ENCODE measurements around the gene GRHL1.
A peak's percentile ranks its signal among the peaks of the same experiment; 100 is the strongest.
"Not testable (repeated sequence)": the region's sequence is repeated elsewhere in the genome, so short reads cannot be mapped to it uniquely, and the experiment has no call there.

GRHL1 gene

GRCh38 chr2:10028988-10029874 lies 77.7 kb downstream of the GRHL1 start:
- Mint-ChIP-seq H3K27ac (peak overlapping the region; percentile 93), H3K36me3 (no peaks in the 10 kb centered on the region), H3K9me3 (no peaks in the 10 kb centered on the region), H3K4me3 (peak overlapping the region; percentile 74), H3K4me1 (peaks cover 24% of the 10 kb centered on the region)
- ATAC-seq = peak; percentile 95
- DNase-seq (ENCODE audit: low spot score in 2 of 2) = peak; percentile 39 to 76

GRCh38 chr2:10029875-10030223 lies 78.4 kb downstream of the GRHL1 start:
- H3K4me1 Mint-ChIP-seq = peaks cover 30% of the 10 kb centered on the region
- H3K9me3 Mint-ChIP-seq = no peaks in the 10 kb centered on the region
- peak overlapping the region; percentile 74 for H3K4me3 Mint-ChIP-seq
- peak overlapping the region; percentile 93 for H3K27ac Mint-ChIP-seq
- H3K36me3 Mint-ChIP-seq = no peaks in the 10 kb centered on the region
- ATAC-seq = no peak
- DNase-seq (ENCODE audit: low spot score in 2 of 2) = no peak

- peaks cover 35% of the 10 kb centered on the region for H3K4me1 Mint-ChIP-seq
- no peaks in the 10 kb centered on the region for H3K36me3 Mint-ChIP-seq
- no peaks in the 10 kb centered on the region for H3K9me3 Mint-ChIP-seq
- ATAC-seq (no peak), DNase-seq (ENCODE audit: low spot score in 2 of 2) (no peak)
- H3K4me3 Mint-ChIP-seq = peak overlapping the region; percentile 74
- H3K27ac Mint-ChIP-seq = peak overlapping the region; percentile 93
These were observed 78.8 kb downstream of the GRHL1 start for GRCh38 chr2:10030311-10030736.

- H3K36me3 Mint-ChIP-seq; H3K4me3 Mint-ChIP-seq; DNase-seq (ENCODE audit: low spot score in 2 of 2); ATAC-seq; H3K9me3 Mint-ChIP-seq: not testable (repeated sequence)
- Mint-ChIP-seq H3K27ac (peak overlapping the region; percentile 93), H3K4me1 (peaks cover 40% of the 10 kb centered on the region)
These were observed 79.3 kb downstream of the GRHL1 start for GRCh38 chr2:10030798-10031197.

- H3K4me1 Mint-ChIP-seq = peaks cover 53% of the 10 kb centered on the region
- H3K4me3 Mint-ChIP-seq = no peak overlapping the region
- H3K27ac Mint-ChIP-seq = peak overlapping the region; percentile 29
- no peaks in the 10 kb centered on the region for H3K9me3 Mint-ChIP-seq
- DNase-seq (ENCODE audit: low spot score in 2 of 2) (no peak), ATAC-seq (no peak)
- H3K36me3 Mint-ChIP-seq = no peaks in the 10 kb centered on the region
These were observed 80.6 kb downstream of the GRHL1 start for GRCh38 chr2:10031886-10032745.

- Mint-ChIP-seq H3K4me3 (no peak overlapping the region), H3K27ac (no peak overlapping the region)
These were observed 81.2 kb downstream of the GRHL1 start for GRCh38 chr2:10032746-10033105.

GRCh38 chr2:10033251-10034006 lies 81.9 kb downstream of the GRHL1 start:
- ATAC-seq = no peak
- Mint-ChIP-seq H3K9me3 (no peaks in the 10 kb centered on the region), H3K4me1 (peaks cover 62% of the 10 kb centered on the region), H3K27ac (no peak overlapping the region), H3K4me3 (no peak overlapping the region), H3K36me3 (no peaks in the 10 kb centered on the region)
- DNase-seq (ENCODE audit: low spot score in 2 of 2) = no peak

More at GRCh38 chr2:10032746-10033105, 81.2 kb downstream of the GRHL1 start:
- H3K4me1 Mint-ChIP-seq = peaks cover 56% of the 10 kb centered on the region
- H3K9me3 Mint-ChIP-seq = no peaks in the 10 kb centered on the region
- no peak for DNase-seq (ENCODE audit: low spot score in 2 of 2)
- H3K36me3 Mint-ChIP-seq = no peaks in the 10 kb centered on the region
- no peak for ATAC-seq

GRCh38 chr2:10034333-10035052 lies 83.0 kb downstream of the GRHL1 start:
- Mint-ChIP-seq H3K9me3 (no peaks in the 10 kb centered on the region), H3K27ac (peak overlapping the region; percentile 71), H3K4me1 (peaks cover 55% of the 10 kb centered on the region), H3K36me3 (no peaks in the 10 kb centered on the region), H3K4me3 (peak overlapping the region; percentile 17)
- ATAC-seq (no peak), DNase-seq (ENCODE audit: low spot score in 2 of 2) (no peak)

GRCh38 chr2:10035053-10035422 lies 83.5 kb downstream of the GRHL1 start:
- peak overlapping the region; percentile 17 for H3K4me3 Mint-ChIP-seq
- DNase-seq (ENCODE audit: low spot score in 2 of 2) (no peak), ATAC-seq (peak; percentile 9)
- H3K27ac Mint-ChIP-seq = peak overlapping the region; percentile 71
- H3K36me3 Mint-ChIP-seq = no peaks in the 10 kb centered on the region
- H3K4me1 Mint-ChIP-seq = peaks cover 50% of the 10 kb centered on the region
- no peaks in the 10 kb centered on the region for H3K9me3 Mint-ChIP-seq

- Mint-ChIP-seq H3K9me3 (no peaks in the 10 kb centered on the region), H3K36me3 (no peaks in the 10 kb centered on the region), H3K4me1 (peaks cover 45% of the 10 kb centered on the region), H3K27ac (peak overlapping the region; percentile 71), H3K4me3 (peak overlapping the region; percentile 17)
- ATAC-seq = no peak
- no peak for DNase-seq (ENCODE audit: low spot score in 2 of 2)
These were observed 84.1 kb downstream of the GRHL1 start for GRCh38 chr2:10035633-10036032.

- no peaks in the 10 kb centered on the region for H3K36me3 Mint-ChIP-seq
- ATAC-seq (peak; percentile 92), DNase-seq (ENCODE audit: low spot score in 2 of 2) (peak; percentile 44 to 72)
- no peaks in the 10 kb centered on the region for H3K9me3 Mint-ChIP-seq
- peak overlapping the region; percentile 17 for H3K4me3 Mint-ChIP-seq
- peak overlapping the region; percentile 71 for H3K27ac Mint-ChIP-seq
- peaks cover 45% of the 10 kb centered on the region for H3K4me1 Mint-ChIP-seq
These were observed 84.8 kb downstream of the GRHL1 start for GRCh38 chr2:10036095-10036884.

- H3K4me3 Mint-ChIP-seq = no peak overlapping the region
These were observed 86.6 kb downstream of the GRHL1 start for GRCh38 chr2:10038123-10038522.

GRCh38 chr2:10038716-10039115 lies 87.2 kb downstream of the GRHL1 start:
- Mint-ChIP-seq H3K4me1 (peaks cover 55% of the 10 kb centered on the region), H3K9me3 (no peaks in the 10 kb centered on the region), H3K4me3 (no peak overlapping the region), H3K36me3 (peaks cover 14% of the 10 kb centered on the region), H3K27ac (no peak overlapping the region)
- DNase-seq (ENCODE audit: low spot score in 2 of 2) = no peak
- no peak for ATAC-seq

More at GRCh38 chr2:10038123-10038522, 86.6 kb downstream of the GRHL1 start:
- Mint-ChIP-seq H3K36me3 (peaks cover 10% of the 10 kb centered on the region), H3K9me3 (no peaks in the 10 kb centered on the region), H3K4me1 (peaks cover 55% of the 10 kb centered on the region), H3K27ac (no peak overlapping the region)
- no peak for ATAC-seq
- DNase-seq (ENCODE audit: low spot score in 2 of 2) = no peak

All from stimulated activated effector memory CD8-positive, alpha-beta T cell treated with anti-CD3 and anti-CD28 coated beads, Interleukin-12 subunit alpha, Interleukin-12 subunit beta, amount 100 ng/mL, for 72 hours (primary cell).